Hepatocyte (in vitro differentiated cells): ENCODE data around the gene COL6A3. TPM values are rescaled to one million over a fixed set of nuclear protein-coding genes. Genes with fewer than 3 reads are reported as not detected.

Source experiments
- DNase-seq: peaks from one replicate; pipeline ENCODE4 v3.0.0-alpha.2; 2016; ENCODE audit warnings: low spot score
- H2AFZ ChIP-seq: fragments of 200-600 bp; sonication (generic); 2 replicates; pipeline ENCODE4 v1.6.0; 2016; ENCODE audit warnings: antibody characterized with exemption, mild to moderate bottlenecking
- H3K27ac ChIP-seq: fragments of 200-600 bp; sonication (generic); 2 replicates; pipeline ENCODE4 v1.5.1; 2016; ENCODE audit warnings: mild to moderate bottlenecking
- H3K27me3 ChIP-seq: fragments of 200-600 bp; sonication (generic); 2 replicates; pipeline ENCODE4 v1.6.1; 2016
- H3K36me3 ChIP-seq: fragments of 200-600 bp; sonication (generic); replicated peaks from 2 replicates; pipeline ENCODE4 v1.5.1; 2016; ENCODE audit warnings: low read depth; ENCODE audit not compliant: insufficient read depth
- H3K4me1 ChIP-seq: fragments of 200-600 bp; sonication (generic); 2 replicates; pipeline ENCODE4 v1.5.1; 2016; ENCODE audit warnings: mild to moderate bottlenecking, moderate library complexity; ENCODE audit not compliant: insufficient read depth
- H3K4me2 ChIP-seq: fragments of 200-600 bp; sonication (generic); 2 replicates; pipeline ENCODE4 v1.6.0; 2016
- H3K4me3 ChIP-seq: fragments of 200-600 bp; sonication (generic); 2 replicates; pipeline ENCODE4 v1.5.1; 2016; ENCODE audit warnings: mild to moderate bottlenecking
- H3K79me2 ChIP-seq: fragments of 200-600 bp; sonication (generic); 2 replicates; pipeline ENCODE4 v1.6.0; 2017; ENCODE audit warnings: mild to moderate bottlenecking
- H3K9me2 ChIP-seq: fragments of 200-600 bp; sonication (generic); replicated peaks from 2 replicates; pipeline ENCODE4 v1.6.0; 2017; ENCODE audit warnings: mild to moderate bottlenecking; ENCODE audit not compliant: insufficient read depth
- H3K9me3 ChIP-seq: fragments of 200-600 bp; sonication (generic); 2 replicates; pipeline ENCODE4 v1.5.1; 2016; ENCODE audit warnings: low read depth, mild to moderate bottlenecking
- H4K20me1 ChIP-seq: fragments of 200-600 bp; sonication (generic); 2 replicates; pipeline ENCODE4 v1.6.0; 2016; ENCODE audit warnings: mild to moderate bottlenecking; ENCODE audit not compliant: insufficient read depth, poor library complexity, severe bottlenecking
- CTCF ChIP-seq: fragments of 200-600 bp; sonication (generic); IDR thresholded peaks from 2 replicates; pipeline ENCODE4 v1.5.1; 2016; ENCODE audit warnings: antibody characterized with exemption, mild to moderate bottlenecking; ENCODE audit not compliant: poor library complexity
- EZH2 ChIP-seq: fragments of 200-600 bp; sonication (generic); IDR thresholded peaks from 2 replicates; pipeline ENCODE4 v1.6.1; 2016; ENCODE audit warnings: antibody characterized with exemption, mild to moderate bottlenecking, borderline replicate concordance
- EZH2phosphoT487 ChIP-seq: fragments of 200-600 bp; sonication (generic); IDR thresholded peaks from one replicate; pipeline ENCODE4 v1.6.1; 2018; ENCODE audit warnings: antibody characterized with exemption, mild to moderate bottlenecking, low read depth, moderate library complexity; ENCODE audit not compliant: unreplicated experiment, severe bottlenecking
- WGBS: methylation state at CpG from one replicate; pipeline ENCODE4 v1.1.6; 2016; ENCODE audit warnings: low lambda C conversion rate; ENCODE audit errors: missing lambda C conversion rate; 5-methylcytosine and 5-hydroxymethylcytosine counted together
- polyA plus RNA-seq: library from polyadenylated mRNA; unstranded; fragments of >200 nt; fragmentation: Nextera tagmentation; extraction: Ambion mirVana; gene quantifications from 2 replicates; pipeline ENCODE4 v1.2.1, GENCODE V29; 2016
- total RNA-seq: library from RNA; depleted of rRNA; stranded (reverse); fragments of >200 nt; gene quantifications from 2 replicates; pipeline ENCODE4 v1.2.3, GENCODE V29; 2014

Gene COL6A3
- total and polyA plus RNA-seq, 2 experiments from 2014 or later = 80.7 to 250 TPM

DNA sequence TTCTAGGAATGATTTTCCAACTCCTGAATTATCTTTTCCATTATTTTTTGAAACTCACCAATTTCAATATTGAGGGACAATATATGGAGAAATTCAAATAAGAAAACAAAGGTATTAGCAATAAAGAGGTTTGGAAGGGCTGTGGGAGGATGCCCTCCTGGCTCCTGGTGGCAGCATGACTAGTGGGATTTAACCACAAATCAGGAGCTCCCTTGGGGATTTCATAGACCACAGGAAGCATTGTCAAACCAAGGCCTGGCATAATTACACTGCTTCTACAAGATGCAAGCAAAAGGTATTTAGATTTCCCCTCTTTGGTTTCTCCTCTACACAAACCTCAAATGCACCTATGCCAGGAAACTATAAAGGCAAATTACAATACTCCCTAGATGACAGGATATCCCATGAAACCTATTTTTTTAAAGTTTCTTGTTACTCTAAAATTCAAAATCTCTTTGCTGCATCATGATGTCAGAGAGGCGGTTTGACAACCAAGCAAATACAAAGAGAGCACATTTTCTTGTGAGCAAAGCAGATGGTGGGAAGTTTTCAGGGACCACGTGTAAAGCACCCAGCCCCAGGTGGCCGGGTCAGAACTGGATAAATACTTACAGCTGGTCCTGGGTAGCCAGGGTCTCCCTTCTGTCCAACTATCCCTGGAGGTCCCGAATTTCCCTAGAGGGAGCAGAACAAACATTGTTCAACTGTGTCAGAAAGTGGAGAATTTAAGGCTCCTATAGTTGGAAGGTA lies 67.9 kb downstream of the COL6A3 start:
- no peak for TF ChIP-seq EZH2
- TF ChIP-seq CTCF = no peak
- TF ChIP-seq EZH2phosphoT487 = no peak
- Histone ChIP-seq H3K79me2 (no peaks in the 10 kb centered on the region), H3K9me2 (no peaks in the 10 kb centered on the region), H3K36me3 (no peaks in the 10 kb centered on the region), H3K27me3 (no peaks in the 10 kb centered on the region), H3K4me1 (peaks cover 6% of the 10 kb centered on the region), H3K27ac (no peak overlapping the region), H3K4me3 (no peak overlapping the region), H2AFZ (no peak overlapping the region), H3K4me2 (no peak overlapping the region), H3K9me3 (no peaks in the 10 kb centered on the region), H4K20me1 (no peaks in the 10 kb centered on the region)
- no peak for DNase-seq
- 77% methylated on average over 4 of the region's 4 CpGs for WGBS

GRCh38 chr2:237345411-237345810 lies 68.6 kb downstream of the COL6A3 start:
- no peaks in the 10 kb centered on the region for H3K27me3 ChIP-seq
- H3K36me3 ChIP-seq = no peaks in the 10 kb centered on the region
- DNase-seq = no peak
- no peaks in the 10 kb centered on the region for H3K79me2 ChIP-seq
- no peaks in the 10 kb centered on the region for H3K9me2 ChIP-seq
- peaks cover 6% of the 10 kb centered on the region for H3K4me1 ChIP-seq
- H3K27ac ChIP-seq = no peak overlapping the region
- H4K20me1 ChIP-seq = no peaks in the 10 kb centered on the region
- no peak overlapping the region for H2AFZ ChIP-seq
- H3K4me3 ChIP-seq = no peak overlapping the region
- H3K9me3 ChIP-seq = no peaks in the 10 kb centered on the region
- 87% methylated on average over 7 of the region's 7 CpGs for WGBS
- no peak overlapping the region for H3K4me2 ChIP-seq
- TF ChIP-seq CTCF (no peak), EZH2 (no peak), EZH2phosphoT487 (no peak)

GRCh38 chr2:237344942-237345341 lies 69.0 kb downstream of the COL6A3 start:
- Histone ChIP-seq H3K4me2 (no peak overlapping the region), H3K27me3 (no peaks in the 10 kb centered on the region), H3K79me2 (no peaks in the 10 kb centered on the region), H3K4me3 (no peak overlapping the region), H3K4me1 (peaks cover 2% of the 10 kb centered on the region), H3K27ac (no peak overlapping the region), H3K9me3 (no peaks in the 10 kb centered on the region), H3K9me2 (no peaks in the 10 kb centered on the region), H4K20me1 (no peaks in the 10 kb centered on the region), H2AFZ (no peak overlapping the region), H3K36me3 (no peaks in the 10 kb centered on the region)
- TF ChIP-seq CTCF (no peak), EZH2 (no peak), EZH2phosphoT487 (no peak)
- 88% methylated on average over 6 of the region's 6 CpGs for WGBS
- no peak for DNase-seq
